ENCODE data around the gene SCO2. TPM values are rescaled to one million over a fixed set of nuclear protein-coding genes. Genes with fewer than 3 reads are reported as not detected.
"Not testable (repeated sequence)": the region's sequence is repeated elsewhere in the genome, so short reads cannot be mapped to it uniquely, and the experiment has no call there.

SCO2 gene
- total RNA-seq, 2 donors from 2014 or later: 1.8 to 5.8 TPM

DNA sequence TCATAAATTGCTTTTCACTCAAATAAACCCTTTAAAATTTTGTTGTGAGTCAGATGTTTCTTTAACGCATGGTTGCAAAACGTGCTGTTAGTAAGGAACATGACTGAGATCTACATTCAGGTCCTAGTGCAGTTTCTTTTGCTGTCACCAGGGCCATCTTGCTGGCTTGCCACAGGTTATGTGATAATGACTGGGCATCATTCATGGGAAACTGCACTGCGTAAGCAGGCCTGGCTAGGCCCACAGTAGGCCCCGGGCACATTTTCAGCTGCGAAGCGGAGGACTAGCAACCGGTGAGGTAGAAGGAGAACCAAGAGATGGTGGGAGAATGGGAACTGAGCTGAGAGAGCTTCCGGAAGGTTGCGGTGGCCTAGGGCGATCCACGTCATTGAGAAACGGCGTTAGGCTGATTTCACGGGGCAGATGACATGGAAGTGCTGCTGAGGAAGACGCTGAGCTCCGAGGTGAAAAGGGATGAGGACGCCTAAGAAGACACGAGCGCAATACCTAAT is 17.1 kb upstream of the SCO2 start:
- Histone ChIP-seq H3K9me3 (no peaks in the 10 kb centered on the region), H3K4me1 (peaks cover 4% of the 10 kb centered on the region), H3K9ac (ENCODE audit: low read depth in 2 of 2, low read length in 2 of 2) (peak overlapping the region in 1 of 2 donors; percentile 43), H3K27ac (peak overlapping the region; percentile 94), H3K36me3 (no peaks in the 10 kb centered on the region), H3K4me3 (no peak overlapping the region), H3K27me3 (peaks cover 15% of the 10 kb centered on the region)
- TF ChIP-seq CTCF (IDR thresholded peaks at IDR 0.05): no peak
- intact Hi-C loops (cut with DNase I): no loop called here
- DNase-seq: no peak

GRCh38 chr22:50541667-50542026 is 16.2 kb upstream of the SCO2 start:
- intact Hi-C loops (cut with DNase I); H3K36me3 ChIP-seq; H3K4me1 ChIP-seq; H3K4me3 ChIP-seq; H3K27me3 ChIP-seq; H3K9ac ChIP-seq (ENCODE audit: low read depth in 2 of 2, low read length in 2 of 2); H3K9me3 ChIP-seq; DNase-seq: not testable (repeated sequence)
- peak overlapping the region; percentile 94 for H3K27ac ChIP-seq

- peaks cover 4% of the 10 kb centered on the region for H3K4me1 ChIP-seq
Measured at GRCh38 chr22:50540381-50540780, 15.0 kb upstream of the SCO2 start.

GRCh38 chr22:50537765-50538164 is 12.4 kb upstream of the SCO2 start:
- H3K9ac ChIP-seq (ENCODE audit: low read depth in 2 of 2, low read length in 2 of 2): peak overlapping the region in 1 of 2 donors; percentile 24
- intact Hi-C loops (cut with DNase I): no loop called here
- DNase-seq: no peak
- H3K36me3 ChIP-seq: no peaks in the 10 kb centered on the region
- no peak overlapping the region for H3K4me3 ChIP-seq
- no peak for TF ChIP-seq CTCF (IDR thresholded peaks at IDR 0.05)
- no peaks in the 10 kb centered on the region for H3K27me3 ChIP-seq
- peaks cover 4% of the 10 kb centered on the region for H3K4me1 ChIP-seq
- H3K27ac ChIP-seq: peak overlapping the region; percentile 94
- no peaks in the 10 kb centered on the region for H3K9me3 ChIP-seq

More at GRCh38 chr22:50540381-50540780, 15.0 kb upstream of the SCO2 start:
- Histone ChIP-seq H3K4me3 (no peak overlapping the region), H3K27ac (peak overlapping the region; percentile 94), H3K9me3 (no peaks in the 10 kb centered on the region), H3K27me3 (no peaks in the 10 kb centered on the region), H3K9ac (ENCODE audit: low read depth in 2 of 2, low read length in 2 of 2) (no peak overlapping the region), H3K36me3 (no peaks in the 10 kb centered on the region)
- intact Hi-C loops (cut with DNase I): no loop called here
- DNase-seq: no peak
- TF ChIP-seq CTCF (IDR thresholded peaks at IDR 0.05): no peak

GRCh38 chr22:50536226-50536625 is 10.8 kb upstream of the SCO2 start:
- peaks cover 4% of the 10 kb centered on the region for H3K4me1 ChIP-seq
- no peaks in the 10 kb centered on the region for H3K36me3 ChIP-seq
- H3K27me3 ChIP-seq: no peaks in the 10 kb centered on the region
- H3K27ac ChIP-seq: no peak overlapping the region
- no peak for TF ChIP-seq CTCF (IDR thresholded peaks at IDR 0.05)
- no peak for DNase-seq
- intact Hi-C loops (cut with DNase I): no loop called here
- H3K9ac ChIP-seq (ENCODE audit: low read depth in 2 of 2, low read length in 2 of 2): no peak overlapping the region
- no peaks in the 10 kb centered on the region for H3K9me3 ChIP-seq
- H3K4me3 ChIP-seq: no peak overlapping the region

DNA sequence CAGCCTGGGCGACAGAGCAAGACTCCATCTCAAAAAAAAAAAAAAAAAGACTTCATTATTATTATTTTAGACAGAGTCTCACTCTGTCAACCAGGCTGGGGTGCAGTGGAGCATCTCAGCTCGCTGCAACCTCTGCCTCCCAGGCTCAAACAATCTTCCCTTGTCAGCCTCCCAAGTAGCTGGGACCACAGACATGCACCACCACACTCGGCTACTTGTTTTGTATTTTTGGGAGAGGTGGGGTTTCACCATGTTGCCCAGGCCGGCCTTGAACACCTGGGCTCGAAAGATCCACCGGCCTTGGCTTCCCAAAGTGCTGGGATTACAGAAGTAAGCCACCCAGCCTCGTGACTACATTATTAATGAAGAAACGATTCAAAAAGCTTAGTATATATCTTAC is 9.7 kb upstream of the SCO2 start:
- no peak for DNase-seq
- no peak for TF ChIP-seq CTCF (IDR thresholded peaks at IDR 0.05)
- Histone ChIP-seq H3K9me3 (no peaks in the 10 kb centered on the region), H3K36me3 (no peaks in the 10 kb centered on the region), H3K4me1 (peaks cover 4% of the 10 kb centered on the region), H3K27me3 (no peaks in the 10 kb centered on the region), H3K4me3 (no peak overlapping the region), H3K27ac (no peak overlapping the region), H3K9ac (ENCODE audit: low read depth in 2 of 2, low read length in 2 of 2) (no peak overlapping the region)
- intact Hi-C loops (cut with DNase I): no loop called here

DNA sequence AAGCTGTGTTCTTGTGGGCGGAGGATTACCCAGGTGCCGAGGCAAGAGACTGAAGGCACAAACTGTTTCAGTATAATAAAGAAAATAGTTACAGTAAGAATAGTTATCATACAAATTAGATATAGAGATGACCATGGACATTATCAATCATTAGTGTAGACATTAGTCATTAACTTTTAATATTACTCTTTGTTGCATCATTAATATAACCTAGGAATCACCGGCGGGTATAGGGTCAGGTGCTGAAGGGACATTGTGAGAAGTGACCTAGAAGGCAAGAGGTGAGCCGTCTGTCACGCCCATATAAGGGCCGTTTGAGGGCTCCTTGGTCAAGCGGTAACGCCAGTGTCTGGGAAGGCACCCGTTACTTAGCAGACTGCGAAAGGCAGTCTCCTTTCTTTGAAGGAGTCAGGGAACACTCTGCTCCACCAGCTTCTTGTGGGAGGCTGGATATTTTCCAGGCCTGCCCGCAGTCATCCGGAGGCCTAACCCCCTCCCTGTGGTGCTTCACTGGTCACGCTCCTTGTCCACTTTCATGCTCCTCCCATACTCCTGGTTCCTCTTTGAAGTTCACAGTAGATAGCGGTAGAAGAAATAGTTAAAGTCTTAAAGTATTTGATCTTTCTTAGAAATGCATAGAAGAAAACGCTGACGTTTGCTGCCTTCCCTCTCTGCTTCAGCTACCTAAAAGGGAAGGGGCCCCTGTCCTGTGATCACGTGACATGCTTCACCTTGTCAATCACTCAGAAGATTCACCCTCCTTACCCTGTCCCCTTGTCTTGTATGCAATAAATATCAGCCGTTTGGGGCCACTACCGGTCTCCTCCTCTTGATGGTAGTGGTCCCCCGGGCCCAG is 8.7 kb upstream of the SCO2 start:
- H3K9me3 ChIP-seq; H3K9ac ChIP-seq (ENCODE audit: low read depth in 2 of 2, low read length in 2 of 2); intact Hi-C loops (cut with DNase I); H3K4me1 ChIP-seq; H3K36me3 ChIP-seq; H3K4me3 ChIP-seq; DNase-seq; H3K27me3 ChIP-seq: not testable (repeated sequence)
- peak overlapping the region; percentile 45 for H3K27ac ChIP-seq

Data from colonic mucosa (tissue), 4 donors.